ENCODE data around the gene MCU.

MCU gene

GRCh38 chr10:72802332-72802731, 110.4 kb downstream of the MCU start:
- no peak for DNase-seq (ENCODE audit: low read depth in 2 of 2)

GRCh38 chr10:72802763-72803505, 111.0 kb downstream of the MCU start:
- DNase-seq (ENCODE audit: low read depth in 2 of 2), result no peak

GRCh38 chr10:72808001-72808400, 116.1 kb downstream of the MCU start:
- DNase-seq (ENCODE audit: low read depth in 2 of 2), result no peak

- no peak for DNase-seq (ENCODE audit: low read depth in 2 of 2)
Observed at GRCh38 chr10:72809006-72809405, 117.1 kb downstream of the MCU start.

GRCh38 chr10:72810976-72811375, 119.0 kb downstream of the MCU start:
- no peak for DNase-seq (ENCODE audit: low read depth in 2 of 2)

GRCh38 chr10:72812415-72812752, 120.4 kb downstream of the MCU start:
- DNase-seq (ENCODE audit: low read depth in 2 of 2), result no peak

- DNase-seq (ENCODE audit: low read depth in 2 of 2), result no peak
Observed at GRCh38 chr10:72812753-72813430, 120.9 kb downstream of the MCU start.

GRCh38 chr10:72814099-72814790, 122.3 kb downstream of the MCU start:
- DNase-seq (ENCODE audit: low read depth in 2 of 2), result no peak

- no peak for DNase-seq (ENCODE audit: low read depth in 2 of 2)
Observed at GRCh38 chr10:72816565-72816964, 124.6 kb downstream of the MCU start.

GRCh38 chr10:72818076-72818475, 126.1 kb downstream of the MCU start:
- DNase-seq (ENCODE audit: low read depth in 2 of 2), result no peak

- DNase-seq (ENCODE audit: low read depth in 2 of 2), result no peak
Observed at GRCh38 chr10:72819053-72819452, 127.1 kb downstream of the MCU start.

GRCh38 chr10:72821606-72822005, 129.7 kb downstream of the MCU start:
- DNase-seq (ENCODE audit: low read depth in 2 of 2), result no peak

- DNase-seq (ENCODE audit: low read depth in 2 of 2), result no peak
Observed at GRCh38 chr10:72822342-72822986, 130.5 kb downstream of the MCU start.

- no peak for DNase-seq (ENCODE audit: low read depth in 2 of 2)
Observed at GRCh38 chr10:72825163-72825562, 133.2 kb downstream of the MCU start.

- no peak for DNase-seq (ENCODE audit: low read depth in 2 of 2)
Observed at GRCh38 chr10:72826346-72826745, 134.4 kb downstream of the MCU start.

- DNase-seq (ENCODE audit: low read depth in 2 of 2), result no peak
Observed at GRCh38 chr10:72828294-72828693, 136.4 kb downstream of the MCU start.

- DNase-seq (ENCODE audit: low read depth in 2 of 2), result no peak
Observed at GRCh38 chr10:72830625-72831024, 138.7 kb downstream of the MCU start.

GRCh38 chr10:72831696-72832409, 139.9 kb downstream of the MCU start:
- no peak for DNase-seq (ENCODE audit: low read depth in 2 of 2)

GRCh38 chr10:72832701-72833100, 140.8 kb downstream of the MCU start:
- no peak for DNase-seq (ENCODE audit: low read depth in 2 of 2)

GRCh38 chr10:72834183-72834825, 142.4 kb downstream of the MCU start:
- peak in 1 of 2 donors; percentile 2 for DNase-seq (ENCODE audit: low read depth in 2 of 2)

GRCh38 chr10:72840319-72840718, 148.4 kb downstream of the MCU start:
- no peak for DNase-seq (ENCODE audit: low read depth in 2 of 2)
